HG03103 (cell line): ENCODE data around the gene DTWD1.
"Not testable (repeated sequence)": the region's sequence is repeated elsewhere in the genome, so short reads cannot be mapped to it uniquely, and the experiment has no call there.

Source experiments
- ATAC-seq: cut with Tn5 transposase; IDR thresholded peaks from one replicate; pipeline ENCODE4 v1.9.1; 2021; ENCODE audit warnings: low read depth; ENCODE audit not compliant: unreplicated experiment

DTWD1 gene

GRCh38 chr15:49645277-49645676 is 24.4 kb downstream of the DTWD1 start:
- ATAC-seq: no peak

GRCh38 chr15:49645941-49646340 is 25.1 kb downstream of the DTWD1 start:
- ATAC-seq: no peak

GRCh38 chr15:49646891-49647290 is 26.0 kb downstream of the DTWD1 start:
- no peak for ATAC-seq

- ATAC-seq: no peak
Measured at GRCh38 chr15:49649987-49650386, 29.1 kb downstream of the DTWD1 start.

GRCh38 chr15:49650676-49651075 is 29.8 kb downstream of the DTWD1 start:
- ATAC-seq: no peak

GRCh38 chr15:49652922-49653321 is 32.1 kb downstream of the DTWD1 start:
- ATAC-seq: no peak

- ATAC-seq: no peak
Measured at GRCh38 chr15:49656734-49657133, 35.9 kb downstream of the DTWD1 start.

- ATAC-seq: no peak
Measured at GRCh38 chr15:49664716-49665115, 43.9 kb downstream of the DTWD1 start.

- not testable (repeated sequence) for ATAC-seq
Measured at GRCh38 chr15:49666486-49666885, 45.6 kb downstream of the DTWD1 start.

GRCh38 chr15:49669288-49669687 is 48.4 kb downstream of the DTWD1 start:
- ATAC-seq: no peak

- no peak for ATAC-seq
Measured at GRCh38 chr15:49673861-49674260, 53.0 kb downstream of the DTWD1 start.

GRCh38 chr15:49674370-49674769 is 53.5 kb downstream of the DTWD1 start:
- no peak for ATAC-seq

- no peak for ATAC-seq
Measured at GRCh38 chr15:49675041-49675440, 54.2 kb downstream of the DTWD1 start.

GRCh38 chr15:49678655-49679054 is 57.8 kb downstream of the DTWD1 start:
- no peak for ATAC-seq

- no peak for ATAC-seq
Measured at GRCh38 chr15:49686599-49686998, 65.8 kb downstream of the DTWD1 start.

- no peak for ATAC-seq
Measured at GRCh38 chr15:49688135-49688790, 67.4 kb downstream of the DTWD1 start.

- ATAC-seq: no peak
Measured at GRCh38 chr15:49692514-49693090, 71.8 kb downstream of the DTWD1 start.

- ATAC-seq: no peak
Measured at GRCh38 chr15:49693498-49693897, 72.7 kb downstream of the DTWD1 start.

GRCh38 chr15:49696433-49696832 is 75.6 kb downstream of the DTWD1 start:
- ATAC-seq: no peak

- no peak for ATAC-seq
Measured at GRCh38 chr15:49697121-49697520, 76.3 kb downstream of the DTWD1 start.

- ATAC-seq: not testable (repeated sequence)
Measured at GRCh38 chr15:49702982-49703381, 82.1 kb downstream of the DTWD1 start.
